Epidermal melanocyte (primary cell): ENCODE data around the gene TMEM184B.

ENCODE experiments used
- DNase-seq: peaks from one replicate; pipeline ENCODE4 v3.0.0; 2011; ENCODE audit warnings: low spot score; ENCODE audit not compliant: insufficient read length

Gene TMEM184B

DNA sequence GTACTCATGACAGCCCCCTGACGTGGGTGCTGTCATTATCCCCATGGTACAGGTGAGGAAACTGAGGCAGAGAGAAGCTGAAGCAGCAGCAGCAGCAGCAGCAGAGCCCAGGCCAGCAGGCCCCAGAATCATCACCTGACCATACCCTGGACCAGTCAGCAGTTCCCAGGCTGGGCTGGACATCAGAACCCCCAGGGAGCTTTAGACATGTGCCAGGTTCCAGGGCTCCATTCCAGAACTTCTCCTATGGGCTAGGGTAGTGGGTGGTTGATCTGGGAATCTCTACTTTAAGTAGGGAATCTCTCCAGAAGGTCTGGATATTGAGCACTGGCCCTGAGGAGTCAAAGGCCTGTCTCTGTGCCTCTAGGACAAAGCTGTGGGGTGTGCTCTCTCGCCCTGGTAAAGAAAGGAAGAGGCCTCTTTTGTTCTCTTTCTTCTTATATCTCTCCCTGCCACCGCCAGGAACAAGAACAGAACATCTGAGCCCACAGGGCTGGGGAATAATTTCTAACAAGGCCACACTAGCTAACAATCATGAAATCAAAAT, 44.4 kb downstream of the TMEM184B start:
- DNase-seq, result no peak

DNA sequence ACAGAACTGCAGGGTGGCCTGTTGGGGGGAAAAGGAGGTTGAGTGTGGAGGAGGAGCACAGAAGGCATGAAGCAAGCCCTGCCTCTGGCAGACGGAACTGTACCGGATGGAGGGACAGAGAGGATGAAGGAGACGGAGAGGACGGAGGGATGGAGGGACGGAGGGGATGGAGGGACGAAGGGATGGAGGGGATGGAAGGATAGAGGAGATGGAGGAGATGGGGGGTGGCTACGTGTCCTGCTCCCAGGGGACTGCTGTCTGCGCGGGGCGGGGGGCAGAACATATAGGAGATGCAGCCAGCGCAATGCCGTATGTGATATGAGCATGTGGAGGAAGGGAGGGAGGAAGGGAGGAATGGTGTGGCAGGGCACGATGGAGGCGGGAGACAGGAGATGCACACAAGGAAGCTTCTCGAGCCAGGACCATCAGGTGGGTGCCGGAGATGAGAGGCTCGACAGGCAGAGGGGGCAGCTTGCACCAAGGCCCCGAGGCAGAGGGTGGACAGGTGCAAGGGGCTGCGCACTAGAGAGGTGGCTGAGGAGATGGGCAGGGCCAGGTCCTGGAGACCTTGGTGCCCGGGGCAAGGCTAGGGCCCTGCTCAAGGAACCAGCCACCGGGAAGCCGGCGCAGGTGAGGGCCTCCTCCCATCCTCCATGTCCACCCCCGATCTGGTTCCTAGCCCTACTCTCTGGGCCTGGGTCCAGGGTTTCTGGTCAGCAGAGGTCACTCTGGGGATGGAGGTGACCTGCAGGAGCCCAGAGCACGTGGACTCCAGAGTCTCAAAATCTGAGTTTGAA, 45.8 kb downstream of the TMEM184B start:
- no peak for DNase-seq

DNA sequence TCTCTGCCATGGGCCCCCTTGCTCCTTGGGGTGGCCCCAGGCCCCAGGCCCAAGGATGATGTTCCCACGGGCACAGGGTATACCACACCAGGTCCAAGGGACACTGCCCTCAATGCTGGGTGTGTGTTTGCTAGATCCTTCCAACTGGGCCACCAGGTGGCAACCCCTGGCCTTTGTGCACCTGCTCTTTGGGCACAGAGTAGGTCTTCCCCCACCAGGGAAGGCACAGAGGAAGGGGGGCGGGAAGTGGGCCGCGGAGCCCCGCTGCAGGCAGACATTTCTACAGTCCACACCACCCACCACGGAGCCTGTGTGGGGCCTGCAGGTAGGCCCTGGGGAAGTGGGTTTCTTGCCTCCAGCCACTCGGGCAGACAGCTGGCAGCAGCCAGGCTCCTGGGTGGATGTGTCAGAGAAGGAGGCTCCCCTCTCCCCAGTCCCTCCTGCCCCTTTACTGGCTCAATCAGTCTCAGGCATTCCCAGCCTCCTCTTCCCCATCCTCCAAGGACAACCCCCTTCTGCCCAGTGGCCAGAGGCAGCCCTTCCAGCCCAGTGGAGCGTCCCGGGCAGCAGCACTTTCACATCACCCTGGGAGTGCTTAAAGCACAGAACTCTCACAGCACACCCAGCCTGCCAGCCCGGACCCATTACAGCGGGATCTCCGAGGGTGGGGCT, 49.4 kb downstream of the TMEM184B start:
- no peak for DNase-seq

DNA sequence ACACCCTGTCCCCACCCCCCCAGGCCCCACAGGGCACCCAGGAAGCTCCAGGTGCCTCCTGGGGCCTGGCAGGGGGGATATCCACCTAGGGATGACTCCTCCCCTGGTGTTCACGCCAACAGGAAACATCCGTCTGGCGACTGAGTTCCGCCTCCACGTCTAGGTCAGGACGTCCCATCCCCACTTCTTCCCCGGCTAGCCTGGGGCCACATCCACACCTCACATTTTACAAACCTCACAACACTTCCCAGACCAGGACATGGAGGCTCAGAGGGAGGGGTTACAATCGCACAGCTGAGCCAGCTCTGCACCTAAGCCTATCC, 50.1 kb downstream of the TMEM184B start:
- no peak for DNase-seq

DNA sequence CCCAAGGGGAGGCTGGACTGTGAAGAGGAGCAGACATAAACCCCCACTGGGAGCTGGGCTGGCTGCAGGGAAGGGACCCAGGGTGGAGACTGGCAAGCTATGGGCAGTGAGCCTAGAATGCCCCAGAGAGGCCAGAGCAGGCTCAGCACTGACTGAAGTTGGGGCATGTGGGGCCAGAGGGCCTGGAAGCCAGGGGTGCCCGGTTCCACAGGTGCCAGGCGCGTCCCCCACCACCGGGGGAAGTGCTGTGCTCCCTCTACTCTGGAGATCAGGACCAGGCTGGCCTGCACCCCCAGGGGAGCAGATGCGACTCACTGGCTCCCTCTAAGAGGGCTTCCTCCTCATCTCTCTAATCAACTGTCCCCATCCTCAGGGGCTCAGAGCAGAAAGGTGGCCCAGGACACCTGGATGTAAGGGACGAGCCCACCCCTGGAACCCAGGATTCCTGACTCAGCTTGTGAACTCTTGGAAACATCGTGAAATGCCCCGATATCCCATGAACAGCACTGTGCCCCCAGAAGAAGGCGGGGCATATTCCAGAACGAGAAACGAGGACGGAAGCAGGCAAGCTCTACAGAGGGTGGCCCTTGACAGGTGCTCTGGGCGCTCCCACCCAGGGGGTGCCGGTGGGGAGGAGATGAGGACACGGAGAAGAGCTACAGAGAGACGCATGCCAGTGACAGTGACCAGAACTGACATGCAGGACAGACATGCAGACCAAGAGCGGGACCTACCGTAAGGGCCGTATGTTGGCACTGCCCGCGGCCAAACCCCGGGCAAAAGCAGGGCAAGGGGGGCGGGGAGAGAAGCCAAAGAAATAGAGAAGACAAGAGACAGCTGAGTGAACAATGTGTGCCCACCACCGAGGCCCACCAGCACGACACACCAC, 50.7 kb downstream of the TMEM184B start:
- no peak for DNase-seq

DNA sequence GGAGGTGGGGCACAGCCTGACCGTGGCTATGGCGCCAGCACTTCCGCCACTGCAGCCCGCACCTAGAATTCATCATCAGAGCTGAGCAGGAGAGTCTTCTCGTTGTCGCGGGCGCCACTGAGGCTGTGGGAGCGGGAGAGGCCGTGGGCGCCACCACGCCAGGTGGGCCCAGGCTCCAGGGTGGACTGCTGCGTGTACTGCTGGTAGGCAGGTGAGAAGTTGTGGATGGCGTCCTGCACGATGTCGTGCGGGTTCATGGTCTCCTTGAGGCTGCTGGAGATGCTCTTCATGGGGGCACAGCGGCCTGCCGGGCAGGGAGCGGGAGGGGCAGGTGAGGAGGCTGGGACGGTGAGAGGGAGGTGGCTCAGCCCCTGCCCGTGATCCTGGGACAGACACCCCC, 51.4 kb downstream of the TMEM184B start:
- no peak for DNase-seq

DNA sequence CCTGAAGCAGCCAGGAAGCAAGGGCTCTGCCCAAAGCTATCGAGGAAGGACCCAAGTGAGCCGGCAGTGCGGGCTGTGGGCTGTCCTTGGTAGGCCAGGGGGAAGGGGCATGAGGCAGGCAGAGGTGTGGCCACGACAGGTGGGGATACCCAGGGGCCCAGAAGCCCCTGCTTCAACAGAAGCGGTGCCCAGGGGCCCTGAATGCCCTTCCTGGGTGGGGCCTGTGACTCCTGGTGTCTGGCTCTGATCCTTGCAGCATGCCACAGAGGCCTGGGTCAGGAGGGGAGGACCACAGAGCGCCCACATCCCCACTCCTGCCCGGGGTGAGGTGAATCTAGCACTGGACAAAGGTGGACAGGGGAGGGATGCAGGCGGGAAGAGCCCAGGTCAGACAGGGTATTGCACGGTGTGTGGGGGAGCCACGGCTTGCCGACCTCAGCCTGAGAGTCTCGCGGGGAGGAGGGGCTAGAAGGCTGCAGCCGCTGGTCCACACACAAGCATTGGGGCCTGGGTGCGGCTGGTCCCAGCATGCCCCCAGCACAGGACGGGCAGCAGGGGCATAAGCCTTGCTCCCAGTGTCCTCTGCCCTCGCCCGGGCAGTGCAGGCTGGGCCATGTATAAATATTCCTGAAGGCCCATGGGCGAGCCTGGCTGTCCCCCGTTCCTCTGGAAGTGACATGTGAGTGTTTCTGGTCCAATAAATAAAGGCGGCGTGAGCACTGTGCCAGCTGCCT, 52.0 kb downstream of the TMEM184B start:
- DNase-seq, result no peak

DNA sequence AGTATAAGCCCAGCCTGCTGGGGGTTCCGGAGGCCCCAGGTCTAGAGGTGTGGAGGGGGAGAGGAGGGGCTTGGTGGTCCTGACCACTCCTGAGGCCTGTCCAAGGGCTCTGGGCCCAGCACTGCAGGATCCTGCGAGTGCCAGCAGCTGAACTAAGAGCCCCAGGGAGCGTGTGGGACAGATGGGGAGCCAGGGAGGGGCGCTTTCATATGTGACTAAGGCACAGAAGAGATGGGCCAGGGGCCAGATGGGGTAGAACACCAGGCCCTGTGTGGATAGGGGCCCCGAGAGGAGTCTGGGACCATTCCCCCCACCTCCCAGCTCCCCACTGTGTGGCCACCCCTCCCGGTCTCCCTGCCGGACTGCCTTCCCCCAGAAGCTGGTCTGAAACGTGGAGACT, 52.6 kb downstream of the TMEM184B start:
- no peak for DNase-seq

DNA sequence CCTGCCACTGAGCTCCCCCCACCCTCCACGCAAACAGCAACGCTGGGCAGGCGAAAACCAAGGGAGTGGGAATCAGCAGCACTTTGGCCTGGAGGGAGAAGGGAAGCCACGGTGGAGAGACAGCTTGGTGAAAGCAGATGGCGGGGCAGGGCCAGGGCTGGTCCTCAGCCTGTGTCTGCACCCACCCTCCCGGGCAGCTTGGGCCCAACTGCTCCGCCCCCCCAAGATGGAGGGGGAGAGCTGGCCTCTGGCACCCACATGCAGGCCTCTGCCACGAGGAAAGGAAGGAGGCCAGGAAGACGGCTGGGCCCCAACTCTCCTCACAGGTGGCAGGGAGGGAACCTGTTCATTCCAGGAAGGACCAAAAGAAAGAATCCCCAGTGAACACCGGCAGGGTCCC, 53.2 kb downstream of the TMEM184B start:
- DNase-seq, result no peak

DNA sequence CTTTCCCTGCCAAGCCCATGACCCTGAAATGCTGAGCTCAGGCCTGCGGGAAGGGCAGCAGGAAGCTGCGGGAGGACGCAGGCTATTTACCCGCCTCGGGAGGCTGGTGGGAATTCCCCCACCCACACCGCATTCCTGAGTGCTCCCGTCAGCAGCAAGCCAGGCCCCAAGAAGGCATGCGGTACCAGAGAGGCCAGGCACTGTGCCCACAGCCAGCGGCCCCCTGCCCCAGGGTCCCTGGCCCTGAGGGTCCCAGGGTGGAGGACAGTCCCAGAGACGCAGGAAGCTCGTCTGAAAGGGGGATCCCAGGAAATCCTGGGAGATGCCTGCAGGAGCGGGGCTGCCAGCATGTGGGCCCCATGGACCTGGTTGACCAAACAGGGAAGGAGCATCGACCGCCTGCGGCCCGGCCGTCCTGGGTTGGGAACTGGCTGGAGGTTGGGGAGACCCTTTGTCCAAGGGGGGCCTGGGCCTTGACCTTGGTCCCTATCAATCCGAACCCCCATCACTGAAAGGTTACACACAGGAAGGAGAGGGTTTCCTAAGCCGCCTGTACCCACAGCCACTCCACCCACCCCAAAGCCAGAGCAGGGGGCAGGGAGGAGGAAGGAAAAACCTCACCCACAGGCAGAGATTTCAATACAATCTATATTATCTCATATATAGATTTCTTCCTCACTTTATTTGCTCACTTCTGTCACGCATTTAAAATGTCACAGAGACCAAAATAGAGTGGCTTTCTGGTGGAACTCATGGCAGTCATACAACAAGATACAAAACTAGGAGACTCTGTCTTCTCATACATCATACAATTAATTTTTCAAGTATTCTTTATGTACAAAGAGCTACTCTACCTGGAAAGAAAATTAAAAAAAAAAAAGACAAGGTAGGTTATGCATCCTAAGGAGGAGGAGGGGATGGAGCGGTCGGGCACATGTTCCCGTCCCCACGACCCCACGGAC, 53.9 kb downstream of the TMEM184B start:
- peak; percentile 81 for DNase-seq

DNA sequence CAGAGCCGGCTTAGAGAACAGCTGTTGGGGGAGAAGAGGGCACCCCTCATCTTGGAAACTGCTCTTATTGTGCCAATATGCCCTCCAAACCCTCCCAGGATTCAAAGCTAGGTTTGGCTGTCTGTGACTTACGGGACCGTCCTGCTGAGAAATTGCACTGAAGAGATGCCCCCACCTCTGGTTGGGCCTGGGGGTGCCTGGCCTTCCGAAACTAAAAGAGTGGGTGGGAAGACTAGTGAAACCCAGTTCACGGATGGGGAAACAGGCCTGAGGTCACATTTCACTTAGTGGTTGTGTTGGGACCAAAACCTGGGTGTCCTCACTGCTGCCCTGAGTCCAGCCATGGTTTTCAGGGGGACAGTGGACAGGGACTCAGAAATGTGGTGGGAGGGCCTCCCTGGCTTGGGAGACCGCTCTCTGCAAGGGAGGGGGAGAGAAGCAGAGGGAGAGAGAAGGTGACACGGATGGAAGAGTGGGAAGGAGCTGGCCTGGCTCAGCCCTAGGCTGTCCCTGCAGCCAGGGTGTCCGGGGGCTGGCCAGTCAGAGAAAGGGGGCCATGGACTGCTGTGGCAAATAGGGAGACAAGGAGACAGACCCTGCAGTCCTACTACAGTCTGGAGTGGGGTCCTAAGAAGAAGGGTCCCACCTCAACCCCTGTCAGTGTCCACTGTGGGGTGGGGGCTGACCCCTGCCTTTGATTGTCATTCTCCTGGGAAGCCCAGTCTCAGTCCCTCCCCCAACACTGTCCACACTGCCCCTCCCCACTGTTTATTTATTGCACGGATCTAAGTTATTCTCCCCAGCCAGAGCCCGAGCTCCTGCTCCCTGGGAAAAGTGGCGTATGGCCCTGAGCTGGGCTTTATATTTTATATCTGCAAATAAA, 57.4 kb downstream of the TMEM184B start:
- no peak for DNase-seq

DNA sequence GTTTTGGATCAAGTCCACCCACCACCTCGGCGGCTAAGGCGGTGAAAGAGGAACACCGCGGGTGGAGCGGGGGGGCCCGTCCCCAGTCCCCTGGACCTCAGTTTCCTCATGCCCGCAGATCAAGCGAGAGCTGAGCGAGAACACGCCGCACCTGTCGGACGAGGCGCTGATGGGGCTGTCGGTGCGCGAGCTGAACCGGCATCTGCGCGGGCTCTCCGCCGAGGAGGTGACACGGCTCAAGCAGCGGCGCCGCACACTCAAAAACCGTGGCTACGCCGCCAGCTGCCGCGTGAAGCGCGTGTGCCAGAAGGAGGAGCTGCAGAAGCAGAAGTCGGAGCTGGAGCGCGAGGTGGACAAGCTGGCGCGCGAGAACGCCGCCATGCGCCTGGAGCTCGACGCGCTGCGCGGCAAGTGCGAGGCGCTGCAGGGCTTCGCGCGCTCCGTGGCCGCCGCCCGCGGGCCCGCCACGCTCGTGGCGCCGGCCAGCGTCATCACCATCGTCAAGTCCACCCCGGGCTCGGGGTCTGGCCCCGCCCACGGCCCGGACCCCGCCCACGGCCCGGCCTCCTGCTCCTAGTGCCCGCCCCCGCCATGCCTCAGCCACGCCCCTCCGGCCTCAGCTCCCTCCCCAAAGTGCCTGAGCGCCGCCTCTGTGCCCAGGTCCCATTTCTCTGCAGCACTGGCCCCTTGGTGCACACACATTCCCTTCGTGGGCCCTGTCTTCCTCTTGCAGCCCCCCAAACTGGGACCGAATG, 58.3 kb downstream of the TMEM184B start:
- no peak for DNase-seq

DNA sequence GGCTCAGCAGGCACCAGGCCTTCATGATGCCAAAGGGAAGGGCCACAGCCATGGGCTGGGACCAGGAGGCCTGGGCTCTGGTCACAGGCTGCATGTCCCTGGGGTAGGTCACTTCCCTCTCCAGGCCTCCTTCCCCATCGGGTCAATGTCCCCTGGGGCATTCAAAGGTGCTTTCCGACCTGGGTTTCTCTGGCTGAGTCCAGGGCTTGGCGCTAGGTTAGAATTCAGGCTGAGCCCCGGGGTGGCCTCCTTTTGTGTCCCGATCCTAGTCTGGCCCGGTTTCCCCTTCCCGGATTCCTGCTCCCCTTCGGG, 58.9 kb downstream of the TMEM184B start:
- no peak for DNase-seq

DNA sequence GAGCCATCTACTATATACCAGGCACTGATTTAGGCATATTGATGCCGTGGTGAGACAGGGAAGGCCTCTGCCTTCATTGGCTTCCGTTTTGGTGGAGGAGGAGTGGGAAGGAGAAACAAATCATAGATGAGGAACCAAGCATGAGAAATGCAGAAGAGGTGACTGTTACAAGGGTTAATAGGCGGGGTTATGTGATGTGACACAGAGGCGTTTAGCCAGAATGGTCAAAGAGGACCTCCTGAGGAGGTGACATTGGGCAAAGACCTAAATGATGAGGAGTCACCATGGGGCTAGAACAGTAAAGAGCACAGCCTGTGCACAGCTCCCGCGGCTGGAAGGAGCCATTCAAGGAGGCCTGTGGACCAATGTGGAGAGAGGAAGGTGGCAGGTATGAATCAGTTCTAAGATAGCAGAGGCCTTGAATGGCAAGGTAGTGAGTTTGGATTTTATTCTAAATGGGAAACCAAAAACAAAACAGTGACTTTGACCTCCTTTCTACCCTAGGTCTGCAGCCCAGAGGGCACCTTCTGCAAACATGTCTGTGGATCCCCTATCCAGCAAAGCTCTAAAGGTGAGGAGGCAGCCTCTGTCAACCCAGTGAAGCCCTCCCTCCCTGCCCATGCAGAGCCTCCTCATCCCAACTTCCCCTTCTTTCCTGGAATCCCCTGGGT, 59.4 kb downstream of the TMEM184B start:
- no peak for DNase-seq

DNA sequence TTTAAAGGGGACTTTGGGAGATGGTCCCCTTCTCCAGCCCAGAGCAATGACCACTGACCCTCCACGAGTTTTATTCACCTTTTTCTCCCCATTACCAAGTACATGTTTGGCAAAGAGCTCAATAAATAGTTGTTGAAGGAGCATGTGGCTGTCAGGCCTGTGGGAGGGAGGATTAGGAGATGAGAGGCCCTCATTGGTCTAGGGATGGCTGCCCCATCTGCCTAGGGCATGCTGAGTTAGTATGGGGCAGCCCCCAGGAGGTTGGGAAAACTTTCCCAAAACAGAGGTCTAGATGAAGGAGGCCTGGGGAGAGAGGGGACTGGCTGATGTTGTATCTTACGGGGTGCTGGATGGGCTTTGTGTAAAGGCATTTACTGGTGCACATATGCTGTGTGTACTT, 60.4 kb downstream of the TMEM184B start:
- DNase-seq, result no peak

DNA sequence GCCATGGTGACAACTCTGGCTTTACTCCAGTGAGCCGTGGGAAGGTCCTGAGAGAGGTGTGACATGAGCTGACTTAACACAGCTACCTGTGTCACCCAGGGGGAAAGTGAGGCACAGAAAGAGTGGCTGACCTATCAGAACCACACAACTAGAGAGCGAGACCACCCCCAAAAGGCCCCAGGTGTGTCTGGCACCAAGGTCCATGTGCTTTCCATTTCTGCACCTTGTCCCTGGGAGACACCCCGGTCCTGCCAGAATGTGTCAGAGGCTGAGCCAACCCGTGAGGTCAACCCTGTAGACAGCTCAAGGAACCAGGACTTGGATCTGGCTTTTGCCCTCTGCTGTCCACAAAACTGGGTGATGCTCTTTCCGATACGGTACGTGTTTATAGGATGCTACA, 61.3 kb downstream of the TMEM184B start:
- no peak for DNase-seq

DNA sequence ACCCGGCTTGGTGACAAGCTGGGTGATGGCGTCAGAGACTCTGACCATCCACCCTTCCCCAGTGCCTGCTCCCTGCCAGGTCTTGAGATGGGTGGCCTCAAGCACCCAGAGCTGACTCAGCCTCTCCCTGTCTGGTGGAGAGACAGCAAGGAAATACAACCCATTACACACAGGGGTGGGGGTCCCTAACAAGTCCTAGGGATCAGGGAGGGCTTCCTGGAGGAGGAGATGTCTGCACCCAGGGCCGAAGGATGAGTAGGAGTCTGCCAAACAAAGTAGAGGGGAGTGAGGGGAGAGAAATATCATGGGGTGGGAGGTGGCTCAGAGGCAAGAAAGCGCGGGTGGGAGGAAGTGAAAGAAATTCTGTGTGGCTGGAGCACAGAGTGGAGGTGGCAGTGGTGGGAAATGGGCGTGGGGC, 64.2 kb downstream of the TMEM184B start:
- DNase-seq, result no peak

DNA sequence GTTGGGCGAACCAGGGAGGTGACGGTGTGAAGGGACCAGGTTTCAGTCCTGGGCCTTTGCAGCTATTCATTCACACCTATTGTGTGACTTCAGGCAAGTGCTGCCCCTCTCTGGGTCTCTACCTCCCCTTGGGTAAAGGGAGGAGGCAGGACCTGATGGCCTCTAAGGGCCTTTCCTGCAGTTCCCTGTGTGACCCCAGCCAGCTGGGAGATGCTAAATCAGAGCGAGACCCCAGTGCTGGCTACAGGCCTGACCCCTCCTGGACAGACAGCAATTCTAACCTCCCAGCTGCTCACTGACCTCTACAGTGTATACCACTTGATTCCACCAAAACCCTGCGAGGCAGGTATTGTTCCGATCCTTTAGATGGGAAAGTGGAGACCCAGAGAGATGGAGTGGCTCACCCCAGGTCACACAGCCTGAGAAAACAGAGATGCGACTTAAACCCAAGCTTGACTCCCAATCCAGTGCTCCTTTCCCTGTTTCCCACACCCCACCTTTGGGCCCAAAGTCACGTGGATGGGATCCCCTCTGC, 64.8 kb downstream of the TMEM184B start:
- DNase-seq, result no peak
